WTC11 (cell line): ENCODE data around the gene FAM89A.

Source experiments
- CTCF ChIP-seq: fragments of 200-600 bp; IDR thresholded peaks from 2 replicates; pipeline ENCODE4 v1.8.0; 2022; ENCODE audit warnings: antibody characterized with exemption
- MAX ChIP-seq: sonication (generic); formaldehyde crosslinking; IDR thresholded peaks from 2 replicates; pipeline ENCODE4 v1.8.0; 2022; ENCODE audit warnings: mild to moderate bottlenecking, missing genetic modification reagents

DNA sequence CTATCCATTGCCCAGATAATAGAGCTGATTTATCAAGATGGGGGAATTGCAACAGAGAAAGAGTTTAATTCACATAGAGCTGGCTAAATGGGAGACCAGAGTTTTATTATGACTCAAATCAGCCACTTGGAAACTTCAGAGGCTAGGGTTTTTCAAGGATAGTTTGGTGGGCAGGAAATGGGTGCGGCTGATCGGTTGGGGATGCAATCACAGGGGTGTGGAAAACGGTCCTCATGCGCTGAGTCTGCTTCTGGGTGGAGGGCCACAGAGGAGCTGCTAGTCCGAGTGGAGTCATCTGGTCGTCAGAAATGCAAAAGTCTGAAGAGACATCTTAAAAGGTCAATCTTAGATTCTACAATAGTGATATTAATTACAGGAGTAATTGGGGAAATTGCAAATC is 32.0 kb upstream of the FAM89A start:
- TF ChIP-seq MAX (CRISPR knock-in tag) (no peak), CTCF (no peak)
